ENCODE results near the gene GAD1.

The GAD1 gene

GRCh38 chr2:170863087-170863486 lies 46.4 kb downstream of the GAD1 start:
- TF ChIP-seq CTCF (IDR thresholded peaks at IDR 0.05; ENCODE audit: control extremely low read depth, extremely low read depth, low read depth, missing control alignments) = no peak
- CTCF ChIA-PET = interaction anchor here (4.6 kb wide), 1 partner anchor 10 kb away, joined by 26 read pairs; no protein-coding TSS in a partner anchor
- POLR2A ChIA-PET = no interaction called here
- no peak for DNase-seq (ENCODE audit: extremely low spot score)

- POLR2A ChIA-PET = no interaction called here
- no peak for DNase-seq (ENCODE audit: extremely low spot score)
- TF ChIP-seq CTCF (IDR thresholded peaks at IDR 0.05; ENCODE audit: control extremely low read depth, extremely low read depth, low read depth, missing control alignments) = no peak
- CTCF ChIA-PET = interaction anchor here (7.3 kb wide), 1 partner anchor 14 kb away, joined by 80 read pairs; no protein-coding TSS in a partner anchor
Measured at GRCh38 chr2:170869036-170869435, 52.3 kb downstream of the GAD1 start.

- ChIA-PET POLR2A (no interaction called here), CTCF (interaction anchor here (7.3 kb wide), 1 partner anchor 14 kb away, joined by 80 read pairs; no protein-coding TSS in a partner anchor)
- no peak for DNase-seq (ENCODE audit: extremely low spot score)
- TF ChIP-seq CTCF (IDR thresholded peaks at IDR 0.05; ENCODE audit: control extremely low read depth, extremely low read depth, low read depth, missing control alignments) = no peak
Measured at GRCh38 chr2:170869461-170869860, 52.8 kb downstream of the GAD1 start.

GRCh38 chr2:170873035-170873692 lies 56.5 kb downstream of the GAD1 start:
- POLR2A ChIA-PET = interaction anchor here (0.6 kb wide), 1 partner anchor 57 kb away, joined by 3 read pairs; no protein-coding TSS in a partner anchor
- CTCF ChIA-PET = interaction anchor here (0.6 to 7.3 kb wide), 40 partner anchors 10 to 1764 kb away, joined by 3 to 80 read pairs (median 4); partner anchors contain the start of gene GAD1
- peak; percentile 84 for DNase-seq (ENCODE audit: extremely low spot score)
- peak; percentile 93 for TF ChIP-seq CTCF (IDR thresholded peaks at IDR 0.05; ENCODE audit: control extremely low read depth, extremely low read depth, low read depth, missing control alignments)

- POLR2A ChIA-PET = no interaction called here
- no peak for TF ChIP-seq CTCF (IDR thresholded peaks at IDR 0.05; ENCODE audit: control extremely low read depth, extremely low read depth, low read depth, missing control alignments)
- CTCF ChIA-PET = interaction anchor here (0.9 to 1.4 kb wide), 3 partner anchors 10 to 51 kb away, joined by 3 to 5 read pairs (median 4); partner anchors contain the start of gene GORASP2
- no peak for DNase-seq (ENCODE audit: extremely low spot score)
Measured at GRCh38 chr2:170878066-170878465, 61.4 kb downstream of the GAD1 start.

- ChIA-PET CTCF (interaction anchor here (1.2 to 1.4 kb wide), 2 partner anchors 9 to 51 kb away, joined by 4 to 5 read pairs; partner anchors contain the start of gene GORASP2), POLR2A (no interaction called here)
- TF ChIP-seq CTCF (IDR thresholded peaks at IDR 0.05; ENCODE audit: control extremely low read depth, extremely low read depth, low read depth, missing control alignments) = no peak
- peak; percentile 32 for DNase-seq (ENCODE audit: extremely low spot score)
Measured at GRCh38 chr2:170878505-170878904, 61.8 kb downstream of the GAD1 start.

Data from GM10248 (cell line).